Coronary artery (tissue), 2 donors: Measurements from ENCODE around the gene SLC66A1.

Experiments used
- DNase-seq: peaks from one replicate; pipeline ENCODE4 v3.0.0-alpha.2; 2017; ENCODE audit warnings: low spot score
- H3K27ac ChIP-seq, 2 donors: fragments of 200-600 bp; sonication (generic); one replicate each; pipeline ENCODE4 v1.5.1; 2016 to 2019
- H3K4me3 ChIP-seq: fragments of 200-600 bp; sonication (generic); 2 replicates; pipeline ENCODE4 v1.5.1; 2016; ENCODE audit warnings: mild to moderate bottlenecking, moderate library complexity
- TF ChIP-seq, protein P1 (sequence below): fragments of 200-600 bp; sonication (generic); IDR thresholded peaks from one replicate; pipeline ENCODE4 v1.5.1; 2019; ENCODE audit warnings: antibody characterized with exemption

SLC66A1 gene

DNA sequence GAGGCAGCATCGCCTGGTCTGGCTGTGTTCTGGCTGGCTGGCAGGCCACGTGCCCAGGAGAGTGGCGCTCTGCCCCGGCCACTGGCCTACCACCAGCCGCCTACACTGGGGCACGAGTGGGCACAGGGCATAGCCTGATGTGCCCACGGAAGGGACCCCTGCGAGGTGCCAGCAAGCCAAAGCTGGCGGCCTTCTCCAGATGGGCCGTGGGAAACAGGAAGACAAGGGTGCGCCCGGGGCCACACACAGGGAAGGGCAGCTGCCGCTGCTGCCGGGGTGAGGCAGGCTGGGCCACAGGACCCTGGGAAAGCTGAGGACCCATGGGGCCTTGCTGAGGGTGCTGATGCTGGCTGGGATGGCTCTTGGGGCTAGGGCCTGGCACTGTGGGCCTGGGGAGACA lies 40.7 kb downstream of the SLC66A1 start:
- H3K27ac ChIP-seq = no peak overlapping the region
- DNase-seq = no peak
- no peak overlapping the region for H3K4me3 ChIP-seq
- TF ChIP-seq, protein P1, sequence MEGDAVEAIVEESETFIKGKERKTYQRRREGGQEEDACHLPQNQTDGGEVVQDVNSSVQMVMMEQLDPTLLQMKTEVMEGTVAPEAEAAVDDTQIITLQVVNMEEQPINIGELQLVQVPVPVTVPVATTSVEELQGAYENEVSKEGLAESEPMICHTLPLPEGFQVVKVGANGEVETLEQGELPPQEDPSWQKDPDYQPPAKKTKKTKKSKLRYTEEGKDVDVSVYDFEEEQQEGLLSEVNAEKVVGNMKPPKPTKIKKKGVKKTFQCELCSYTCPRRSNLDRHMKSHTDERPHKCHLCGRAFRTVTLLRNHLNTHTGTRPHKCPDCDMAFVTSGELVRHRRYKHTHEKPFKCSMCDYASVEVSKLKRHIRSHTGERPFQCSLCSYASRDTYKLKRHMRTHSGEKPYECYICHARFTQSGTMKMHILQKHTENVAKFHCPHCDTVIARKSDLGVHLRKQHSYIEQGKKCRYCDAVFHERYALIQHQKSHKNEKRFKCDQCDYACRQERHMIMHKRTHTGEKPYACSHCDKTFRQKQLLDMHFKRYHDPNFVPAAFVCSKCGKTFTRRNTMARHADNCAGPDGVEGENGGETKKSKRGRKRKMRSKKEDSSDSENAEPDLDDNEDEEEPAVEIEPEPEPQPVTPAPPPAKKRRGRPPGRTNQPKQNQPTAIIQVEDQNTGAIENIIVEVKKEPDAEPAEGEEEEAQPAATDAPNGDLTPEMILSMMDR = no peak

DNA sequence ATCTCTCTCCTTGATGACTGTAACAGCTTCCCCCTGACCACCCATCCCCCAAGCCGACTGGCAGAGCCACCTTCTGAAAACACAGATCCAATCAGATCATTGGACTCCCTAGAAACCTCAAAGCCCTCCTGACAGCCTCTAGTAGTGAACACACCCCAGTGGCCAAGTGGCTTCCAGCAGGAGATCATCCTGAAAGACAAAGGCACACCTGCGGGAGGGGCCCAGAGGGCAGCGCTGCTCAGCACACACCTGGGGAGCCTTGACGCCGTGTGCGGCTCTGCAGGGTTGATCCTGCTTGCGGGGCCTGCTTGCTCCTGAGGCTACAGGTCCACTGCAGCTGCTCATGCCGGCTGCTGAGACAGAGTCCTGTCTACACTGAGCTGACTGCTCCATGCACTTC lies 41.5 kb downstream of the SLC66A1 start:
- no peak for DNase-seq
- no peak overlapping the region for H3K4me3 ChIP-seq
- H3K27ac ChIP-seq = no peak overlapping the region
- TF ChIP-seq, protein P1 = no peak

DNA sequence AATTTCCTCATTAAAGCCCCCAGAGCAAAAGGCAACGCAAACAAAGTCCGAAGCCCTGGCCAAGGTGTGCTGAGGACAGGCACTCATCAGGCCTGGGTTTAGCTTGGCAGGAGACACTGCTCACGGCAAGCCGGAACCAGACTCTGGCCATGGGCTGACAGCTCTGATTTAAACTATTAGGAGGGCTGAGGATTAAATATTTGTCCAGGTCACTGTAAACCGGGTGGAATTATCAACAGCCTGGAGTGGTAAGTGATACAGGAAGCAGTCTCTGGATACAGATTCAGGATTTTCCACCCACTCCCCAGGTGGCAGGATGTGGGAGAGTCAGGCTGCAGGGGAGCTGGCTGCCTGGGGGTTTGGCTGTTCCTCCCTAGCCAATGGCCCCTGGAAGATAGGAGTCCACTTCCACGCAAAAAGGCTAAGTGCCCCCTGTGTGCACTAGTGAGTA lies 42.4 kb downstream of the SLC66A1 start:
- TF ChIP-seq, protein P1 = no peak
- Histone ChIP-seq H3K27ac (no peak overlapping the region), H3K4me3 (no peak overlapping the region)
- DNase-seq = no peak

DNA sequence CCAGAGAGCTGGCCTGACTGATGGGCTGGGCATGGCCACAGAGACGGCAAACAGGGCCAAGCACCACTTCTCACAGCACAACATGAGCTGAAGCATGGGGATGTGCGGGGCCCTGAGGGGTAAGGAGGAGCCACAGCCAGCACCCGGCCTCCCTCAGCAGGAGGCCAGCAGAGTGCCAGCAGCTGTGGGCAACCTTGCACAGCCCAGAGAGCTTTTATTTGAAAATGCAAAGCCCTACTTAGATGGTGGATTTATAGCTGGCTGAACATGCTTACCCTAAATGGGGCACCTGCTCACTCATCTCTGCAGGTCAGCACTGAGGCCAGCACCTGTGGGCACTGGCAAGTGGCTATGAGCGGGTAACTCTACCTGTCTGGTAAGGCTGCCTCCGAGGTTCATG lies 44.1 kb downstream of the SLC66A1 start:
- no peak overlapping the region for H3K4me3 ChIP-seq
- no peak overlapping the region for H3K27ac ChIP-seq
- no peak for DNase-seq
- TF ChIP-seq, protein P1 = no peak

DNA sequence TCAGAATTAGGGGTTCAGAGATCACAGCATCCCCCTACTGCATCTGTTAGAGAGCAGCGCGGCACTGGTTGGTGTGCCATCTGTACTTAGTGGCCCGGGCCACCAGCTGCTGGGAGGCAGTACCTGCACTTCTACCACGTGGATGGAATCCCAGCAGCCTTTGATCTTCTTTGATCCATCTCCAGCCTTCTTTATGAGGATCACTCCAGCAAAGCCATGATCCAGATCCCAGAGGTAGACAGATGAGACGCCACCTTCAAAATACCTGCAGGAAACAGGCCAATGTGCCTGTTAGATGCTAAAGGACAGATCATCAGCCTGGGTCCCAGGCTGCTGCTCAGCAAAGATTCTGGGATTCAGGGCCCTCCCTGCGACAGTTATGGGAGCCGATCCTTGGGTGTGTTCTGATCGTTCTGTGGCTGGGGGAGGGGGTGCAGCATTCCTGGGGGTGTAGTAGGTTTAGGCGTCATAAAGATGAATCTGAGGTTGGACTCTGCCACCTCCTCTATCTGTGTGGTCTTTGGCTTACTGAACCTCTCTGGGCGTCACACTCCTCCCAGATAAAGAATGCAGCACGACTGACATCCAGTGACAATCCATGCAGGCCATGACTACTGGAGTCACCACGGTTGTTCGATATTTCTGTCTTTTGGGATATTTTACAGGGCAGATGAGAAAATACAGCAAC lies 45.3 kb downstream of the SLC66A1 start:
- no peak overlapping the region for H3K27ac ChIP-seq
- TF ChIP-seq, protein P1 = no peak
- no peak overlapping the region for H3K4me3 ChIP-seq
- no peak for DNase-seq

DNA sequence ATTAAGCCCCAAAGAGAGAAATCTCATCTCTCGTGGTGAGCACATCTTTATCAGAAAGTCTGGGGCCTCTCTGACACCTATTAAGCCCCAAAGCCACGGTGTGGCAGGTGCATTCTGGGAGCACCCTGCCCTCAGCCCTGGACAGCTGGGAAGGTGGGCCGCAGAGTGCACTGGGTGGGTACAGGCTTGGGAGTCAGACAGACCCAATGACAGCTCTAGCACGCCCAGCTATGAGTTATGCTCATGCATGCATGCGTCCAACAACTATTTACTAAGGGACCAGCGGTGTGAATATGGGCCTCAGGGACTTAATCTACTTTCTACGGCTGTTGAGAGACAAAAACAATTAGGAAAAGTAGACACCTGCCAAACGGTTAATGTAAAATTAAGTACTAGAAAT lies 46.6 kb downstream of the SLC66A1 start:
- no peak for DNase-seq
- Histone ChIP-seq H3K27ac (no peak overlapping the region), H3K4me3 (no peak overlapping the region)
- TF ChIP-seq, protein P1 = no peak

DNA sequence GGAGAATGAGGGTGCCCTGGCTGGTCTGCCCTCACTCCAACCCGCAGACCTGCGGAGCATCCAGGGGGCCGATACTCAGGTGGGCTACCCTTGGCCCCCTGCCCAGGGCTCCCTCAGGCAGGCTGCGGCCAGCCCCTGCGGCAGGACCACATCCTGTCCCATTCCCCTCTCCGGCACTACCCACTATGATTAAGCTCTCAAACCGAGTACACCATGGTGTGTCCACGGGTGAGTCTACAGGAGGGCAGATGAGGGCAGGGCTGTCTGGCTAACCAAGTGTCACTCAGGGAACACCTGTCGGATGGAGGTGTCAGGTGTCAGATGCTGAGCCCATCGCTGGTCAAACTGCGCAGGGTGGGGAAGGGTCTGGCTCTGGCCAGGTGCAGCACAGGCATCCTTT lies 47.2 kb downstream of the SLC66A1 start:
- Histone ChIP-seq H3K27ac (no peak overlapping the region), H3K4me3 (no peak overlapping the region)
- TF ChIP-seq, protein P1 = no peak
- DNase-seq = no peak
